Esophagus (tissue), 2 donors: Measurements from ENCODE around the gene MYO1G. TPM values are rescaled to one million over a fixed set of nuclear protein-coding genes. Genes with fewer than 3 reads are reported as not detected.

Experiments
- polyA plus RNA-seq, 2 donors: library from polyadenylated mRNA; stranded (reverse); fragments of 200-250 nt; gene quantifications; one replicate each; pipeline ENCODE4 v1.2.3, GENCODE V29; 2013
- donor health status: healthy with polysubstance abuse.
- donor health status: Bipolar disorder and iron deficiency.

The MYO1G gene
- polyA plus RNA-seq, 2 donors = 2.2 to 2.3 TPM

Other genes with a start within 250 kb of the MYO1G start
- gene ZMIZ2, start 230.2 kb downstream of the MYO1G start, polyA plus RNA-seq = 10 to 100 TPM; 22.5 to 66.6 TPM
- gene PPIA, start 182.3 kb downstream of the MYO1G start, polyA plus RNA-seq = 1,000 to 10,000 TPM; 4,205 to 4,319 TPM
- 10 to 100 TPM; 70.0 to 93.6 TPM for gene H2AZ2, start 130.9 kb downstream of the MYO1G start, polyA plus RNA-seq
- gene PURB, start 93.5 kb downstream of the MYO1G start, polyA plus RNA-seq = 1 to 10 TPM; 6.7 to 7.3 TPM
- 10 to 100 TPM; 20.2 to 24.0 TPM for gene CCM2, start 21.2 kb upstream of the MYO1G start, polyA plus RNA-seq
- gene NACAD, start 110.0 kb upstream of the MYO1G start, polyA plus RNA-seq = under 1 TPM; 0.37 to 0.65 TPM
- 10 to 100 TPM; 38.3 to 41.6 TPM for gene TBRG4, start 132.7 kb upstream of the MYO1G start, polyA plus RNA-seq
- 10 to 100 TPM in 1 of 2 donors, 1 to 10 TPM in 1; 8.5 to 12.1 TPM for gene RAMP3, start 178.8 kb upstream of the MYO1G start, polyA plus RNA-seq